WTC11 (cell line): ENCODE results near the gene CCT3.

Source experiments
- CDX4 ChIP-seq: fragments of 250-450 bp; sonication (Bioruptor Pico); IDR thresholded peaks from 2 replicates; pipeline ENCODE4 v1.9.0; 2021; ENCODE audit warnings: moderate library complexity, mild to moderate bottlenecking, inconsistent platforms, borderline replicate concordance
- CTCF ChIP-seq: fragments of 200-600 bp; IDR thresholded peaks from 2 replicates; pipeline ENCODE4 v1.8.0; 2022; ENCODE audit warnings: antibody characterized with exemption
- ESRRA ChIP-seq: sonication (generic); formaldehyde crosslinking; IDR thresholded peaks from 2 replicates; pipeline ENCODE4 v1.8.1; 2022; ENCODE audit warnings: mild to moderate bottlenecking, missing genetic modification reagents, borderline replicate concordance
- MXD4 ChIP-seq: fragments of 250-450 bp; sonication (Bioruptor Pico); IDR thresholded peaks from 2 replicates; pipeline ENCODE4 v1.8.0; 2021; ENCODE audit warnings: mild to moderate bottlenecking, moderate library complexity, borderline replicate concordance
- NFE2L1 ChIP-seq: sonication (generic); formaldehyde crosslinking; IDR thresholded peaks from 2 replicates; pipeline ENCODE4 v1.8.1; 2023; ENCODE audit warnings: missing genetic modification reagents
- NFYB ChIP-seq: sonication (generic); formaldehyde crosslinking; conservative IDR thresholded peaks from 2 replicates; pipeline ENCODE4 v1.8.0; 2022; ENCODE audit warnings: low read depth, missing genetic modification reagents
- OVOL2 ChIP-seq: fragments of 250-450 bp; sonication (Bioruptor Pico); IDR thresholded peaks from 2 replicates; pipeline ENCODE4 v1.9.0; 2021; ENCODE audit warnings: mild to moderate bottlenecking, borderline replicate concordance
- STAT6 ChIP-seq: sonication (generic); formaldehyde crosslinking; conservative IDR thresholded peaks from 2 replicates; pipeline ENCODE4 v1.8.1; 2023; ENCODE audit warnings: mild to moderate bottlenecking, low read depth, missing genetic modification reagents, moderate library complexity
- TEAD4 ChIP-seq: sonication (generic); formaldehyde crosslinking; IDR thresholded peaks from 2 replicates; pipeline ENCODE4 v1.8.0; 2022; ENCODE audit warnings: mild to moderate bottlenecking, missing genetic modification reagents
- ZBTB21 ChIP-seq: sonication (generic); formaldehyde crosslinking; IDR thresholded peaks from 2 replicates; pipeline ENCODE4 v1.8.1; 2023; ENCODE audit warnings: mild to moderate bottlenecking, missing genetic modification reagents, borderline replicate concordance
- TF ChIP-seq, protein P1 (sequence below): sonication (generic); formaldehyde crosslinking; IDR thresholded peaks from 2 replicates; pipeline ENCODE4 v1.8.1; 2023; ENCODE audit warnings: mild to moderate bottlenecking, missing genetic modification reagents, moderate library complexity
- TF ChIP-seq, protein P2 (sequence below): sonication (generic); formaldehyde crosslinking; IDR thresholded peaks from 2 replicates; pipeline ENCODE4 v1.8.0; 2022; ENCODE audit warnings: mild to moderate bottlenecking, missing genetic modification reagents
- TF ChIP-seq, protein P3 (sequence below): sonication (generic); formaldehyde crosslinking; IDR thresholded peaks from 2 replicates; pipeline ENCODE4 v1.8.1; 2022; ENCODE audit warnings: mild to moderate bottlenecking, moderate library complexity, missing genetic modification reagents

DNA sequence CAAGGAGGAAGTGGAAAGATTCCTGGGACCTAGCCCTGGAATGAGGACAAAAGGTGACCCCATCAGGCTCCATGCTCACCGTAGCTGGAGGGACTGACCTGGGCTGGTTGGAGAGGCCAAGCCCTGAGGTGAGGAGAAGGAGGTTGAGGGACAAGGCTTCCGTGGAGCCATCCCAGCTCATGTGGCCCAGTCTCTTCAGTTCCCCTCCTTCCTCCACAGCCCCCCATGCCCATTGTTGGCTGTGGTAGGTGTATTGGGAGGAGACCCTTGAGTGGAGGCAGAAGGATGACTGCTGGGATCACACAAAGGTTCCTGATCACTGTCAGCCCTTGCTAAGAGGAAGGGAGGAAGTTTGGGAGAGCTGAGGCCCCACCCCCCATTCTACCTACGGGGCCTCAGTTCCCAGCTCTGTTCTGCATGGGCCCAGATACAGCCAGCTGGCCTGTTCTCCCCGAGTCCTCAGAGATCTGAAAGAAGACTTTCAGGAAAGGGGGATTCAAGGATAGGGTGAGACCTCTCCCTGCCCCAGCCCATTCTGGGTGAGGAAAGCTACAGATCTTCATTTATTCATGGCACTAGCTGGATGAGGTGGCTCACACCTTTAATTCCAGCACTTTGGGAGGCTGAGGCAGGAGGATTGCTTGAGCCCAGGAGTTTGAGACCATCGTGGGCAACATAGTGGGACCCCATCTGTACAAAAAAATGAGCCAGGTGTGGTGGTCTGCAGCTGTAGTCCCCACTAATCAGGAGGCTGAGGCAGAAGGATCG is 48.2 kb upstream of the CCT3 start:
- no peak for TF ChIP-seq CTCF
- TF ChIP-seq OVOL2 (CRISPR knock-in tag), result no peak
- TF ChIP-seq TEAD4 (CRISPR knock-in tag), result no peak
- TF ChIP-seq MXD4 (CRISPR knock-in tag), result no peak
- TF ChIP-seq, protein P1, sequence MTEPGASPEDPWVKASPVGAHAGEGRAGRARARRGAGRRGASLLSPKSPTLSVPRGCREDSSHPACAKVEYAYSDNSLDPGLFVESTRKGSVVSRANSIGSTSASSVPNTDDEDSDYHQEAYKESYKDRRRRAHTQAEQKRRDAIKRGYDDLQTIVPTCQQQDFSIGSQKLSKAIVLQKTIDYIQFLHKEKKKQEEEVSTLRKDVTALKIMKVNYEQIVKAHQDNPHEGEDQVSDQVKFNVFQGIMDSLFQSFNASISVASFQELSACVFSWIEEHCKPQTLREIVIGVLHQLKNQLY (CRISPR knock-in tag), result no peak
- TF ChIP-seq, protein P2, sequence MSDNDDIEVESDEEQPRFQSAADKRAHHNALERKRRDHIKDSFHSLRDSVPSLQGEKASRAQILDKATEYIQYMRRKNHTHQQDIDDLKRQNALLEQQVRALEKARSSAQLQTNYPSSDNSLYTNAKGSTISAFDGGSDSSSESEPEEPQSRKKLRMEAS (CRISPR knock-in tag), result no peak
- TF ChIP-seq ESRRA (CRISPR knock-in tag), result no peak
- no peak for TF ChIP-seq NFYB (CRISPR knock-in tag)
- TF ChIP-seq ZBTB21, result no peak
- TF ChIP-seq CDX4 (CRISPR knock-in tag), result no peak
- TF ChIP-seq STAT6 (CRISPR knock-in tag), result no peak
- TF ChIP-seq, protein P3, sequence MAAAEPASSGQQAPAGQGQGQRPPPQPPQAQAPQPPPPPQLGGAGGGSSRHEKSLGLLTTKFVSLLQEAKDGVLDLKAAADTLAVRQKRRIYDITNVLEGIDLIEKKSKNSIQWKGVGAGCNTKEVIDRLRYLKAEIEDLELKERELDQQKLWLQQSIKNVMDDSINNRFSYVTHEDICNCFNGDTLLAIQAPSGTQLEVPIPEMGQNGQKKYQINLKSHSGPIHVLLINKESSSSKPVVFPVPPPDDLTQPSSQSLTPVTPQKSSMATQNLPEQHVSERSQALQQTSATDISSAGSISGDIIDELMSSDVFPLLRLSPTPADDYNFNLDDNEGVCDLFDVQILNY (CRISPR knock-in tag), result no peak
- TF ChIP-seq NFE2L1 (CRISPR knock-in tag), result no peak
